ENCODE measurements around the gene AIRE.

DNA sequence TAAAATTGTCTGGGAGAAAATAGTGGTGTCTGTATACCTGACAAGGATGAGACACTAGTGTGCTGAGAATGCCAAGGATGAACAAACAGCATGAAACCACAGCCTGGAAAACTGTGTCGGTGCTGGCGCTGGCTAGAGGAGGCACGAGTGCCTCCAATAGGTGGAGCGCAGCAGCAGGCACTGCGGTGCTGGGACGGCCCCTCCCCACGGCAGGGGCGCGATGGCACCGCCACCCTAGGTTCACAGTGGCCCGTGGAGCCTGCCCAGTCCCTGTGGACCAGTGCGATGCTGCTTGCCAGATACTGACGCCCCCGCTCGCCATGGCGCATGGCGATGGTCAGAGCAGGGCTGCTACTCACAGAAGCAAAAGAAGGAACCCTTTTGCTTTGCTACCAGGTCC lies 46.7 kb downstream of the AIRE start:
- no peak for TF ChIP-seq POLR2A (IDR thresholded peaks at IDR 0.05; ENCODE audit: low read length)
- no peak for TF ChIP-seq GATA1 (IDR thresholded peaks at IDR 0.05; ENCODE audit: low read depth, low read length)
